ENCODE data around the gene ERI3. TPM values are rescaled to one million over a fixed set of nuclear protein-coding genes. Genes with fewer than 3 reads are reported as not detected.

The ERI3 gene
- total RNA-seq, 1 experiment from 2014 or later, result 71.4 TPM

DNA sequence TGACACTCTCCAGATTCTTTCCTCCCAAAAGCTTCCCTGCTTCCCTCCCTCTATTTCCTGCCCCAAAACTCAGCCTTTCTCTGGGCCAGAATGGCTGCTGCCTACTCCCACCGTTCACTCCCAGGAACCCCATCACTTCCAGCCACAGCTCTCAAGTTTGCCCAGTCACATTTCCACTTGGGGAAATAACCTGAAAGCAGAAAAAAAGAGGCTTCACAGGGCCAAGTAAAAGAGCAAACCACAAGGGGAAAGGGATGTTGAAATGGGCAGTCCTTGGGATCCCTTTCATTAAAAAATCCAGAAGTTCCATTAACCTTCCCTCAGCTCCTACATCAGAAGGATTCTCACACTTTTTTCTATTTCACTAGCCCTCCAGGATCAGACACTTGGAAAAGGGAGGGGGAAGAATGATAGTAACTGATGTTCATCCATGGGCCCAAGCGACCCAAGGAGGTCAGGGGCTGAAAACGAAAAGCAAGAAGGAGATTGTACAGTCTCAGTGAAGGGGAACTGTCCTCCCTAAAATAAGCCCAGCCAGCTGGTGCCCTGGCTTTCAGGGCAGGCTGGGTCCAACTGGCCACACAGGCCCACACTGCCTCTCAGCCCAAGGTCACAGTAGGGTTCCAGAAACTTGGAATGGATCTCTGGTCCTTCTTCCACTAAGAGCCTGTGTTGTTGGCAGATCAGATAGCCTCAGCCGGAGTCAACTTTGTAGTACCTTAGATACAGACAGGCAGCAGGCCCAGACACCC, 92.1 kb downstream of the ERI3 start:
- H3K27me3 Mint-ChIP-seq (ENCODE audit: unreplicated experiment), result no peaks in the 10 kb centered on the region
- H3K36me3 Mint-ChIP-seq (ENCODE audit: insufficient read depth, unreplicated experiment), result peaks cover 3% of the 10 kb centered on the region
- H3K9me3 Mint-ChIP-seq (ENCODE audit: low read depth, unreplicated experiment), result no peaks in the 10 kb centered on the region
- H3K4me3 Mint-ChIP-seq (ENCODE audit: low read depth, unreplicated experiment), result no peak overlapping the region
- no peak for DNase-seq
- BruUV-seq (replicated peaks), result no TSS peak
- intact Hi-C loops (cut with micrococcal nuclease; ENCODE audit: unreplicated experiment), result no loop called here
- no peaks in the 10 kb centered on the region for H3K4me1 Mint-ChIP-seq (ENCODE audit: low read depth, unreplicated experiment)
- no peak overlapping the region for H3K27ac Mint-ChIP-seq (ENCODE audit: unreplicated experiment)
- TF ChIP-seq, protein P1, sequence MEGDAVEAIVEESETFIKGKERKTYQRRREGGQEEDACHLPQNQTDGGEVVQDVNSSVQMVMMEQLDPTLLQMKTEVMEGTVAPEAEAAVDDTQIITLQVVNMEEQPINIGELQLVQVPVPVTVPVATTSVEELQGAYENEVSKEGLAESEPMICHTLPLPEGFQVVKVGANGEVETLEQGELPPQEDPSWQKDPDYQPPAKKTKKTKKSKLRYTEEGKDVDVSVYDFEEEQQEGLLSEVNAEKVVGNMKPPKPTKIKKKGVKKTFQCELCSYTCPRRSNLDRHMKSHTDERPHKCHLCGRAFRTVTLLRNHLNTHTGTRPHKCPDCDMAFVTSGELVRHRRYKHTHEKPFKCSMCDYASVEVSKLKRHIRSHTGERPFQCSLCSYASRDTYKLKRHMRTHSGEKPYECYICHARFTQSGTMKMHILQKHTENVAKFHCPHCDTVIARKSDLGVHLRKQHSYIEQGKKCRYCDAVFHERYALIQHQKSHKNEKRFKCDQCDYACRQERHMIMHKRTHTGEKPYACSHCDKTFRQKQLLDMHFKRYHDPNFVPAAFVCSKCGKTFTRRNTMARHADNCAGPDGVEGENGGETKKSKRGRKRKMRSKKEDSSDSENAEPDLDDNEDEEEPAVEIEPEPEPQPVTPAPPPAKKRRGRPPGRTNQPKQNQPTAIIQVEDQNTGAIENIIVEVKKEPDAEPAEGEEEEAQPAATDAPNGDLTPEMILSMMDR (IDR thresholded peaks at IDR 0.05; ENCODE audit: unreplicated experiment), result no peak
- CTCF ChIA-PET, result no interaction called here

DNA sequence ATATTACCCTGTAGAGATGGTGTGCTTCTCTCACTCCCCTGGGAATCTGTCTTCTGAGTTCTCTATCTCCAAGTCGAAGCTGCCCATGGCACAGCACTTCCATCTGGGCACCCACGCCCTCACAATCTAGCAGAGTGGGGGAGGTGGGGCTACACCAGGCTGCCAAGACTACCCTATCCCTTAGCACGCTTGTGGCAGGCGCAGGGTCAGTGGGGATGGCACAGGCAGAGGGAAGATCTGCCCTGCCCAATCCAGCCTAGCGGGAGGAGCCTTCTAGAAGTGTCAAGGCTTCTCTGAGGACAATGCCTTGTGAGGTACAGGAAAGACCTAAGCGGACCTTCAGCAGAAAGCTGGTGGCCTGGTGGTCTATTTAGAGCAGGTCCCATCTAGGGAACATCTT, 92.6 kb downstream of the ERI3 start:
- Mint-ChIP-seq H3K4me3 (ENCODE audit: low read depth, unreplicated experiment) (no peak overlapping the region), H3K4me1 (ENCODE audit: low read depth, unreplicated experiment) (no peaks in the 10 kb centered on the region), H3K9me3 (ENCODE audit: low read depth, unreplicated experiment) (no peaks in the 10 kb centered on the region), H3K36me3 (ENCODE audit: insufficient read depth, unreplicated experiment) (peaks cover 3% of the 10 kb centered on the region), H3K27ac (ENCODE audit: unreplicated experiment) (no peak overlapping the region), H3K27me3 (ENCODE audit: unreplicated experiment) (no peaks in the 10 kb centered on the region)
- TF ChIP-seq, protein P1 (IDR thresholded peaks at IDR 0.05; ENCODE audit: unreplicated experiment), result no peak
- DNase-seq, result no peak
- BruUV-seq (replicated peaks), result no TSS peak
- intact Hi-C loops (cut with micrococcal nuclease; ENCODE audit: unreplicated experiment), result no loop called here
- CTCF ChIA-PET, result no interaction called here

DNA sequence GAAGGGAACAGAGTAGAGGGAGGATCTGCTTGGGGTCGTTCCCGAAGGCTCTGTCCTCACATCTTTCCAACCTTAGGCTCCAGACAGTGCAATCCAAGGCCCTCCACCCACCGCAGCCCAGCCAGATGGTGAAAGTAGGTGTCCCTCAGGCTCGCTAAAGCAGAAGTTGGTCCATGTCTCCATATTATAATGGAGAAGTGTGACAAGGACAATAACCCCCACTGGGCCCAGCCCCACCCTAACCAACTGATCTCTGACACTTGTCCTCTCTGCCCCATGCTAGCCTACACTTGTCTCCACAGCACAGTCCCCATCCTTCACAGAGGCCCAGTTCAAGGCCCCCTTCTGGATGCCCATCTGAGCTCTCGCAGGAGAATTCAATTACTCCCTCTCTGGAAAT, 93.1 kb downstream of the ERI3 start:
- BruUV-seq (replicated peaks), result no TSS peak
- Mint-ChIP-seq H3K36me3 (ENCODE audit: insufficient read depth, unreplicated experiment) (peaks cover 3% of the 10 kb centered on the region), H3K27me3 (ENCODE audit: unreplicated experiment) (no peaks in the 10 kb centered on the region), H3K9me3 (ENCODE audit: low read depth, unreplicated experiment) (no peaks in the 10 kb centered on the region), H3K27ac (ENCODE audit: unreplicated experiment) (no peak overlapping the region), H3K4me3 (ENCODE audit: low read depth, unreplicated experiment) (no peak overlapping the region), H3K4me1 (ENCODE audit: low read depth, unreplicated experiment) (no peaks in the 10 kb centered on the region)
- intact Hi-C loops (cut with micrococcal nuclease; ENCODE audit: unreplicated experiment), result no loop called here
- CTCF ChIA-PET, result no interaction called here
- no peak for DNase-seq
- TF ChIP-seq, protein P1 (IDR thresholded peaks at IDR 0.05; ENCODE audit: unreplicated experiment), result no peak

DNA sequence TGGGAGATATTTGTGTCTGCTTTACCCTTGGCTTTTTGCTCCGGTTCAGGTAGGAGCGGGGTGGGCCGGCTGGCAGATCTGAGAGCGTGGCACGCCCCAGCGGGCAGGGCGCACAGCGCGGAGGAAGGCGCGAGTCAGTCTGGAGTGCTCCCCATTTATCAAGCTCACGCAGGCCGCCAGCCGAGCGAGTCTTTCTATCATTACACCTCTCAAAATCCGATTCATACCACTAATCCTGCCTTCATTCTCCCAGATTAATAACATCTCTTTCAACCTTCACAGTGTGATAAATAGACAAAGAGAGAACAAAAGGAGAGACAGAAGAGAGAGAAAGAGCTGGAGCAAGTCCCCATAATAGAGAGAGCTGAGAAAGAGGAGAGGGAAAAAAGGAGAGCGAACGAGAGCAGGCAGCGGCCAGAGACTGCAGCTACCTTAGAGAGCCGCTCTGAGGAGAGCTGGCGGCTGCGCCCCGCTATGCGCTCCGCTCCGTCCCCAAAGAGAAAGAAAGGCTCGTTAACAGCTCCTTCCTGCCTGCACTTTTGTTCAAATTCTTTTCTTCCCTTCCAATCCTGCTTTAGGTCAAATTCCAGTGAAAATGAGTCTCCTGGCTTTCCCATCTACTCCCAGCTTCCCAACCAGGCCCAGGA, 93.8 kb downstream of the ERI3 start:
- H3K9me3 Mint-ChIP-seq (ENCODE audit: low read depth, unreplicated experiment), result no peaks in the 10 kb centered on the region
- intact Hi-C loops (cut with micrococcal nuclease; ENCODE audit: unreplicated experiment), result no loop called here
- H3K4me1 Mint-ChIP-seq (ENCODE audit: low read depth, unreplicated experiment), result no peaks in the 10 kb centered on the region
- TF ChIP-seq, protein P1 (IDR thresholded peaks at IDR 0.05; ENCODE audit: unreplicated experiment), result no peak
- BruUV-seq (replicated peaks), result no TSS peak
- H3K27me3 Mint-ChIP-seq (ENCODE audit: unreplicated experiment), result no peaks in the 10 kb centered on the region
- no peak overlapping the region for H3K4me3 Mint-ChIP-seq (ENCODE audit: low read depth, unreplicated experiment)
- CTCF ChIA-PET, result no interaction called here
- peaks cover 3% of the 10 kb centered on the region for H3K36me3 Mint-ChIP-seq (ENCODE audit: insufficient read depth, unreplicated experiment)
- no peak overlapping the region for H3K27ac Mint-ChIP-seq (ENCODE audit: unreplicated experiment)
- no peak for DNase-seq
